OCI-LY1 (cell line): ENCODE measurements around the gene ABCA9.
"Not testable (repeated sequence)": the region's sequence is repeated elsewhere in the genome, so short reads cannot be mapped to it uniquely, and the experiment has no call there.

Experiments used
- CTCF ChIP-seq: fragments of 200-600 bp; sonication (generic), shearing (Covaris generic); IDR thresholded peaks from 2 replicates; pipeline ENCODE4 v1.5.1; 2017; ENCODE audit warnings: mild to moderate bottlenecking, antibody characterized with exemption, low read length, moderate library complexity, mixed read lengths
- EZH2 ChIP-seq: fragments of 200-600 bp; sonication (generic), shearing (Covaris generic); IDR thresholded peaks from 2 replicates; pipeline ENCODE4 v1.8.0; 2017; ENCODE audit warnings: borderline replicate concordance, mixed run types, mild to moderate bottlenecking, antibody characterized with exemption, low read length, moderate library complexity, mixed read lengths

GRCh38 chr17:69071233-69071586, 10.5 kb upstream of the ABCA9 start:
- not testable (repeated sequence) for TF ChIP-seq EZH2, CTCF
